ENCODE results near the gene SLC35F1.

SLC35F1 gene

GRCh38 chr6:117918454-117918853 lies 11.4 kb downstream of the SLC35F1 start:
- H3K4me3 ChIP-seq (IDR thresholded peaks at IDR 0.05; ENCODE audit: insufficient read depth, low read depth, low read length), result no peak overlapping the region
- no peaks in the 10 kb centered on the region for H3K36me3 ChIP-seq (ENCODE audit: insufficient read depth)
- no peak overlapping the region for H2AFZ ChIP-seq (ENCODE audit: low read depth)
- H3K79me2 ChIP-seq (ENCODE audit: insufficient read depth, low read depth), result no peaks in the 10 kb centered on the region
- no peak for TF ChIP-seq CTCF (conservative IDR thresholded peaks at IDR 0.05; ENCODE audit: low read depth, low read length)
- no peak overlapping the region for H3K27ac ChIP-seq
- H3K9ac ChIP-seq, result no peak overlapping the region
- no peak overlapping the region for H3K4me2 ChIP-seq
- no peaks in the 10 kb centered on the region for H3K27me3 ChIP-seq (ENCODE audit: insufficient read depth, low read depth)
- H3K4me1 ChIP-seq (ENCODE audit: low read depth, poor library complexity, severe bottlenecking), result no peaks in the 10 kb centered on the region
- no peaks in the 10 kb centered on the region for H4K20me1 ChIP-seq (ENCODE audit: insufficient read depth)

GRCh38 chr6:117919275-117919674 lies 12.2 kb downstream of the SLC35F1 start:
- H3K4me3 ChIP-seq (IDR thresholded peaks at IDR 0.05; ENCODE audit: insufficient read depth, low read depth, low read length), result no peak overlapping the region
- H3K36me3 ChIP-seq (ENCODE audit: insufficient read depth), result no peaks in the 10 kb centered on the region
- H4K20me1 ChIP-seq (ENCODE audit: insufficient read depth), result no peaks in the 10 kb centered on the region
- no peaks in the 10 kb centered on the region for H3K79me2 ChIP-seq (ENCODE audit: insufficient read depth, low read depth)
- H3K4me2 ChIP-seq, result no peak overlapping the region
- no peak overlapping the region for H2AFZ ChIP-seq (ENCODE audit: low read depth)
- TF ChIP-seq CTCF (conservative IDR thresholded peaks at IDR 0.05; ENCODE audit: low read depth, low read length), result no peak
- no peaks in the 10 kb centered on the region for H3K4me1 ChIP-seq (ENCODE audit: low read depth, poor library complexity, severe bottlenecking)
- H3K27me3 ChIP-seq (ENCODE audit: insufficient read depth, low read depth), result no peaks in the 10 kb centered on the region
- no peak overlapping the region for H3K27ac ChIP-seq
- no peak overlapping the region for H3K9ac ChIP-seq

- H3K27ac ChIP-seq, result no peak overlapping the region
- no peak overlapping the region for H3K4me3 ChIP-seq (IDR thresholded peaks at IDR 0.05; ENCODE audit: insufficient read depth, low read depth, low read length)
- H4K20me1 ChIP-seq (ENCODE audit: insufficient read depth), result no peaks in the 10 kb centered on the region
- no peaks in the 10 kb centered on the region for H3K27me3 ChIP-seq (ENCODE audit: insufficient read depth, low read depth)
- H3K4me2 ChIP-seq, result no peak overlapping the region
- no peak for TF ChIP-seq CTCF (conservative IDR thresholded peaks at IDR 0.05; ENCODE audit: low read depth, low read length)
- H3K36me3 ChIP-seq (ENCODE audit: insufficient read depth), result no peaks in the 10 kb centered on the region
- no peak overlapping the region for H2AFZ ChIP-seq (ENCODE audit: low read depth)
- H3K4me1 ChIP-seq (ENCODE audit: low read depth, poor library complexity, severe bottlenecking), result no peaks in the 10 kb centered on the region
- H3K79me2 ChIP-seq (ENCODE audit: insufficient read depth, low read depth), result no peaks in the 10 kb centered on the region
- H3K9ac ChIP-seq, result no peak overlapping the region
Measured at GRCh38 chr6:117919775-117920729, 13.0 kb downstream of the SLC35F1 start.

- Histone ChIP-seq H3K36me3 (ENCODE audit: insufficient read depth) (no peaks in the 10 kb centered on the region), H2AFZ (ENCODE audit: low read depth) (no peak overlapping the region), H3K4me1 (ENCODE audit: low read depth, poor library complexity, severe bottlenecking) (no peaks in the 10 kb centered on the region), H3K4me2 (no peak overlapping the region), H3K27me3 (ENCODE audit: insufficient read depth, low read depth) (no peaks in the 10 kb centered on the region), H3K79me2 (ENCODE audit: insufficient read depth, low read depth) (no peaks in the 10 kb centered on the region), H3K27ac (no peak overlapping the region), H3K4me3 (IDR thresholded peaks at IDR 0.05; ENCODE audit: insufficient read depth, low read depth, low read length) (no peak overlapping the region), H4K20me1 (ENCODE audit: insufficient read depth) (no peaks in the 10 kb centered on the region), H3K9ac (no peak overlapping the region)
- no peak for TF ChIP-seq CTCF (conservative IDR thresholded peaks at IDR 0.05; ENCODE audit: low read depth, low read length)
Measured at GRCh38 chr6:117924690-117925089, 17.6 kb downstream of the SLC35F1 start.

Data from KMS-11 (cell line).